ENCODE measurements around the gene CPLX1.

DNA sequence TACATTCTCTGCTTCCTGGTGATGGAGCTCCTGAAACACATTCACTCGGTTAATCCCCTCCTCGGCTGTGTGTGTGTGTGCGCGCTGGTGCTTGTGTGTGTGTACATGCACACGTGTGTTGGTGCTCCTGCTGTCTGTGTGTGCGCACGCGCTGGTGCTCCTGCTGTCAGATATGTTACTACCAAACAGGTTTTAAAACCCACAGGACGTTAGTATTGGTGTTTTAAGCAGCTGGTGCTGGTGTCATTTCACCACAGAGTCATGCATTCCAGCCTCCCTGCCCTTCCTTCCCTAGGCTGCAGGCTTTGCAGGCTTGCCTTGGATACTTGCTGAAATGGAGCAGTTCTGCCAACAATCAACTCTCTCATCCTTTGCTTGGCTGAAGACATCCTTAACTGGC, 48.1 kb upstream of the CPLX1 start:
- TF ChIP-seq, protein P1, sequence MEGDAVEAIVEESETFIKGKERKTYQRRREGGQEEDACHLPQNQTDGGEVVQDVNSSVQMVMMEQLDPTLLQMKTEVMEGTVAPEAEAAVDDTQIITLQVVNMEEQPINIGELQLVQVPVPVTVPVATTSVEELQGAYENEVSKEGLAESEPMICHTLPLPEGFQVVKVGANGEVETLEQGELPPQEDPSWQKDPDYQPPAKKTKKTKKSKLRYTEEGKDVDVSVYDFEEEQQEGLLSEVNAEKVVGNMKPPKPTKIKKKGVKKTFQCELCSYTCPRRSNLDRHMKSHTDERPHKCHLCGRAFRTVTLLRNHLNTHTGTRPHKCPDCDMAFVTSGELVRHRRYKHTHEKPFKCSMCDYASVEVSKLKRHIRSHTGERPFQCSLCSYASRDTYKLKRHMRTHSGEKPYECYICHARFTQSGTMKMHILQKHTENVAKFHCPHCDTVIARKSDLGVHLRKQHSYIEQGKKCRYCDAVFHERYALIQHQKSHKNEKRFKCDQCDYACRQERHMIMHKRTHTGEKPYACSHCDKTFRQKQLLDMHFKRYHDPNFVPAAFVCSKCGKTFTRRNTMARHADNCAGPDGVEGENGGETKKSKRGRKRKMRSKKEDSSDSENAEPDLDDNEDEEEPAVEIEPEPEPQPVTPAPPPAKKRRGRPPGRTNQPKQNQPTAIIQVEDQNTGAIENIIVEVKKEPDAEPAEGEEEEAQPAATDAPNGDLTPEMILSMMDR (IDR thresholded peaks at IDR 0.05): no peak
- TF ChIP-seq POLR2A (IDR thresholded peaks at IDR 0.05): no peak

All from adrenal gland (tissue), 5 donors.